Osteoblast (primary cell): Measurements from ENCODE around the gene KRTAP19-2. TPM values are rescaled to one million over a fixed set of nuclear protein-coding genes. Genes with fewer than 3 reads are reported as not detected.

Experiments used
- DNase-seq: peaks from one replicate; pipeline ENCODE4 v3.0.0; 2011; ENCODE audit warnings: low spot score, mixed read lengths; ENCODE audit not compliant: insufficient read length; ENCODE audit errors: missing footprints
- H2AFZ ChIP-seq: 2 replicates; pipeline ENCODE4 v1.6.0; 2011; ENCODE audit warnings: mild to moderate bottlenecking, low read length
- H3K27ac ChIP-seq: 2 replicates; pipeline ENCODE4 v1.5.1; 2011; ENCODE audit warnings: mild to moderate bottlenecking, low read depth, low read length, moderate library complexity
- H3K27me3 ChIP-seq: 2 replicates; pipeline ENCODE4 v1.6.0; 2012; ENCODE audit warnings: mild to moderate bottlenecking, control low read depth, inconsistent platforms, low read length, moderate library complexity; ENCODE audit not compliant: insufficient read depth
- H3K36me3 ChIP-seq: 2 replicates; pipeline ENCODE4 v1.5.1; 2011; ENCODE audit warnings: mild to moderate bottlenecking, low read length, control low read depth, moderate library complexity; ENCODE audit not compliant: insufficient read depth
- H3K4me1 ChIP-seq: 2 replicates; pipeline ENCODE4 v1.5.1; 2011; ENCODE audit warnings: mild to moderate bottlenecking, low read length, control low read depth, moderate library complexity; ENCODE audit not compliant: insufficient read depth
- H3K4me2 ChIP-seq: 2 replicates; pipeline ENCODE4 v1.6.0; 2011; ENCODE audit warnings: mild to moderate bottlenecking, low read length; ENCODE audit not compliant: insufficient read depth
- H3K4me3 ChIP-seq: fragments of 200-600 bp; sonication (generic); 3 replicates; pipeline ENCODE4 v1.5.1; 2012; ENCODE audit warnings: mild to moderate bottlenecking, low read length, inconsistent platforms; ENCODE audit not compliant: insufficient read depth
- H3K79me2 ChIP-seq: 2 replicates; pipeline ENCODE4 v1.6.0; 2012; ENCODE audit warnings: mild to moderate bottlenecking, low read length, control low read depth, inconsistent platforms; ENCODE audit not compliant: insufficient read depth
- H3K9me3 ChIP-seq: 2 replicates; pipeline ENCODE4 v1.5.1; 2011; ENCODE audit warnings: low read depth, low read length, control low read depth
- H4K20me1 ChIP-seq: 2 replicates; pipeline ENCODE4 v1.6.0; 2012; ENCODE audit warnings: mild to moderate bottlenecking, low read length, control low read depth; ENCODE audit not compliant: insufficient read depth
- total RNA-seq: library from RNA; depleted of rRNA; stranded (reverse); fragments of >200 nt; gene quantifications from 2 replicates; pipeline ENCODE4 v1.2.3, GENCODE V29; 2012
- TF ChIP-seq, protein P1 (sequence below): IDR thresholded peaks from 2 replicates; pipeline ENCODE4 v1.5.1; 2011; ENCODE audit warnings: mild to moderate bottlenecking, low read depth, low read length, moderate library complexity; ENCODE audit errors: extremely low read depth

The KRTAP19-2 gene
- total RNA-seq, 1 donor = not detected

DNA sequence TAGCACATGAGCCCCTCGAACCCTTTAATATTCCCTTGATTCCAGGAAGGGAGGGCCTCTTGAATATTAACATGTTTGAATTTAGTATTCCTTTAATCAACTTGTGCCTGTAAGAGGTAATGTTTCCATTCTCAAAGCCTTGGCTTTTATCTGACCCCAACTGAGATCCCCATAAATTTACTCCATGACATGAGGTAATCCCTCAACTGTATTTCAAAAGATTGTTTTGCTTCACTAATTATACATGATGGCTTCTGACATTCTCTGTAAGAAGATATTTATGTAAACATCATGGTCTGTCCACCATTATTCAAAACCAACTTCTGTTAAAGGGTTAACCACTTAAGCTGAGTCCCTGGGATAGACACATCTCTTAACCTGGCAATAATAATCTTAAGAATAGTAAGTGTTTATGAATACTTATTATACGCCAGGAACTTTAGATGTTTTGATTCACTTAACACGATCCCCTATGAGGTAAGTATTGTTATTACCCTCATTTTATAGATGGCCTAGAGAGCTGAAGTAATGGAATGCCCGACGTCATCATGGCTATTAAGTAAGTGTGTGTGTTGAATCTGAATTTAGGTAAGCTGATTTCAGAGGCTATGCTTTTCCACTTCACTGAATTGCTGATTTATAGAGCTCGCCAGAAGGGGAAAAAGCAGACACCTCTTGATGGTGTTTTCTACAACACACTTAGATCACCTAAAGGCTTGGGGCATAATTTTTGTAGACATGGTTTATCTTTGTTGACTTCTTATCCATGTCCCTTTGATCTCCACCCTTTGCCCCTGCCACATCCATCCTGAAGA is 18.1 kb downstream of the KRTAP19-2 start:
- Histone ChIP-seq H3K9me3 (no peaks in the 10 kb centered on the region), H3K36me3 (no peaks in the 10 kb centered on the region), H4K20me1 (no peaks in the 10 kb centered on the region), H3K79me2 (no peaks in the 10 kb centered on the region), H3K4me3 (no peak overlapping the region), H3K27me3 (no peaks in the 10 kb centered on the region), H3K4me2 (no peak overlapping the region), H3K27ac (no peak overlapping the region), H3K4me1 (no peaks in the 10 kb centered on the region), H2AFZ (no peak overlapping the region)
- TF ChIP-seq, protein P1, sequence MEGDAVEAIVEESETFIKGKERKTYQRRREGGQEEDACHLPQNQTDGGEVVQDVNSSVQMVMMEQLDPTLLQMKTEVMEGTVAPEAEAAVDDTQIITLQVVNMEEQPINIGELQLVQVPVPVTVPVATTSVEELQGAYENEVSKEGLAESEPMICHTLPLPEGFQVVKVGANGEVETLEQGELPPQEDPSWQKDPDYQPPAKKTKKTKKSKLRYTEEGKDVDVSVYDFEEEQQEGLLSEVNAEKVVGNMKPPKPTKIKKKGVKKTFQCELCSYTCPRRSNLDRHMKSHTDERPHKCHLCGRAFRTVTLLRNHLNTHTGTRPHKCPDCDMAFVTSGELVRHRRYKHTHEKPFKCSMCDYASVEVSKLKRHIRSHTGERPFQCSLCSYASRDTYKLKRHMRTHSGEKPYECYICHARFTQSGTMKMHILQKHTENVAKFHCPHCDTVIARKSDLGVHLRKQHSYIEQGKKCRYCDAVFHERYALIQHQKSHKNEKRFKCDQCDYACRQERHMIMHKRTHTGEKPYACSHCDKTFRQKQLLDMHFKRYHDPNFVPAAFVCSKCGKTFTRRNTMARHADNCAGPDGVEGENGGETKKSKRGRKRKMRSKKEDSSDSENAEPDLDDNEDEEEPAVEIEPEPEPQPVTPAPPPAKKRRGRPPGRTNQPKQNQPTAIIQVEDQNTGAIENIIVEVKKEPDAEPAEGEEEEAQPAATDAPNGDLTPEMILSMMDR = no peak
- no peak for DNase-seq

DNA sequence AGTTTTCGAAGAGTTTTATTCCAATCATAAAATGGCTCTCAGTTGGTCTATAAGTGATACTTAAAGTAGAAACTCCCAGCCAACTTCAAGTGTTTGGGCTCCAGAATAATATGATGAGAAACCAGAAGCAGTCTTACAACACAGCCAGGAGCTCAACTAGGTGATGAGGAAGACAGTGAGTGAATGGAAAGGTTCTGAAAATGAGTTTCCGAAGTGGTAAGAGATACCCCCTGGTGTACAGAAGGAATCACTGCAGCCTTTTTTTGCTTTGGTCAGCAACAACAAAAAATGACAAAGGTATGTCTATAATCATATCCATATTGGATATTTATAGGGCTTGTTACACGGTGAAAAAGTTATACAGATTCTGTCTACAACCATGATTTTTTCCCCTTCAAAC is 23.5 kb downstream of the KRTAP19-2 start:
- peaks cover 2% of the 10 kb centered on the region for H3K9me3 ChIP-seq
- no peaks in the 10 kb centered on the region for H3K79me2 ChIP-seq

DNA sequence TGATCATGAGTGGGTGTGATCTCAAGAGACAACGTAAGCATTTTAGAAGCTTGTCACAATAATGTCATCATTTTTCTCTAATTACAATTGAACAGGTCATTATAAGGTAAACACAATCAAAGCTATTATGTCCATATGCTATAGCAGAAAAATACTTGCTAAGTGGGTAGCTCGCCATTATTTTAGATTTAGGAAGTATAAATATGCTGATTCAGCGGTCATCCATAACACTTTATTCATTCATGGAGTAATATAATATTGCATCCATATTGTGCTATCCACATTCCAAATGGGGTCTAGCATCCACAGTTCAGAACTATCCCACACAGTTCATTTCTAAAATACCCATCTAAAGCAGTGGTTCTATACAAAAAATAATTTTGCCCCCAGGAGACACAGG is 38.7 kb downstream of the KRTAP19-2 start:
- DNase-seq = no peak
- Histone ChIP-seq H2AFZ (no peak overlapping the region), H3K36me3 (no peaks in the 10 kb centered on the region), H3K4me2 (no peak overlapping the region), H3K27me3 (no peaks in the 10 kb centered on the region), H3K27ac (no peak overlapping the region), H3K4me3 (no peak overlapping the region), H4K20me1 (no peaks in the 10 kb centered on the region), H3K4me1 (no peaks in the 10 kb centered on the region), H3K79me2 (no peaks in the 10 kb centered on the region), H3K9me3 (no peaks in the 10 kb centered on the region)
- TF ChIP-seq, protein P1 = no peak

More for the DNA sequence above, 23.5 kb downstream of the KRTAP19-2 start:
- H3K27ac ChIP-seq = no peak overlapping the region
- H3K4me3 ChIP-seq = no peak overlapping the region
- no peaks in the 10 kb centered on the region for H4K20me1 ChIP-seq
- H3K36me3 ChIP-seq = no peaks in the 10 kb centered on the region
- H3K4me2 ChIP-seq = no peak overlapping the region
- no peak for DNase-seq
- TF ChIP-seq, protein P1 = peak; percentile 26
- no peak overlapping the region for H2AFZ ChIP-seq
- H3K4me1 ChIP-seq = no peaks in the 10 kb centered on the region
- H3K27me3 ChIP-seq = no peaks in the 10 kb centered on the region

DNA sequence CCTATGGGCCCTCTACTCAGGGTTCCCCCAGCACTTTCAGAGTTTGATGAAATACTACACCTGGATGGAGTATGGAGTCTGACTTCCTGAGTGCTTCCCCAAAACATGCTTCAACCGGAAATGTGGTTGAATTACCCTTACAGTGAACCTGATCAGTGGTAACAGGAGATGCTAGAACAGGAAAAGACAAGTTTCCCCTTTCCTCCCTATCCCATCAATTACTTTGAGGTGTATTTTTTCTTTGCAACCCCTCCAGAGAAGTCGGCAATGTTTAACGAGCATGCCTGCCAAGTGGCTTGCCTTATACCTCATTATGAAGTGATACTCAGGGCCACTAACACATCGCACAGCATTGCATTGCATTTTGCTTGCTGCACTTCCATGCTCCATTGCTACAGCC is 40.2 kb downstream of the KRTAP19-2 start:
- H3K4me3 ChIP-seq = no peak overlapping the region
- no peak overlapping the region for H2AFZ ChIP-seq
- no peaks in the 10 kb centered on the region for H4K20me1 ChIP-seq
- H3K4me1 ChIP-seq = no peaks in the 10 kb centered on the region
- no peaks in the 10 kb centered on the region for H3K79me2 ChIP-seq
- H3K36me3 ChIP-seq = no peaks in the 10 kb centered on the region
- no peak overlapping the region for H3K4me2 ChIP-seq
- H3K27ac ChIP-seq = no peak overlapping the region
- H3K27me3 ChIP-seq = no peaks in the 10 kb centered on the region
- no peaks in the 10 kb centered on the region for H3K9me3 ChIP-seq
- no peak for DNase-seq
- TF ChIP-seq, protein P1 = no peak
